Gastroesophageal sphincter (tissue), 4 donors: ENCODE measurements around the gene C5AR2. TPM values are rescaled to one million over a fixed set of nuclear protein-coding genes. Genes with fewer than 3 reads are reported as not detected.

Experiments
- ATAC-seq: fragments of 150-250 bp; one replicate; pipeline ENCODE4 v1.9.1; 2016; ENCODE audit warnings: mild to moderate bottlenecking, moderate library complexity
- H3K27ac ChIP-seq, 4 donors: fragments of 200-600 bp; sonication (generic) in 3 of 4; 1 replicate in 3 of 4; 2 replicates in 1 of 4; pipeline ENCODE4 v1.5.1; 2016 to 2019
- H3K27me3 ChIP-seq: fragments of 200-600 bp; sonication (generic); one replicate; pipeline ENCODE4 v1.5.1; 2019
- H3K36me3 ChIP-seq, 2 donors: fragments of 200-600 bp; sonication (generic); one replicate each; pipeline ENCODE4 v1.5.1; 2019; ENCODE audit warnings: control low read depth in 1 of 2
- H3K4me1 ChIP-seq, 3 donors: fragments of 200-600 bp; sonication (generic); 1 replicate in 2 of 3; 2 replicates in 1 of 3; pipeline ENCODE4 v1.5.1; 2016 to 2019; ENCODE audit warnings: control low read depth in 2 of 3
- H3K4me3 ChIP-seq, 2 donors: fragments of 200-600 bp; sonication (generic); one replicate each; pipeline ENCODE4 v1.5.1; 2019; ENCODE audit warnings: mild to moderate bottlenecking in 1 of 2, moderate library complexity in 1 of 2
- H3K9me3 ChIP-seq, 3 donors: fragments of 200-600 bp; sonication (generic); one replicate each; pipeline ENCODE4 v1.5.1; 2017 to 2019; ENCODE audit warnings: control low read depth in 2 of 3
- EP300 ChIP-seq: sonication (generic); formaldehyde crosslinking; IDR thresholded peaks from one replicate; pipeline ENCODE4 v1.6.1; 2017; ENCODE audit warnings: antibody characterized with exemption, mild to moderate bottlenecking
- POLR2A ChIP-seq, 2 donors: fragments of 450-650 bp; IDR thresholded peaks; one replicate each; pipeline ENCODE4 v1.6.1; 2017; ENCODE audit warnings: antibody characterized with exemption in 2 of 2, mild to moderate bottlenecking in 2 of 2, moderate library complexity in 1 of 2
- POLR2AphosphoS5 ChIP-seq: sonication (generic); formaldehyde crosslinking; IDR thresholded peaks from one replicate; pipeline ENCODE4 v1.6.1; 2017; ENCODE audit warnings: antibody characterized with exemption
- WGBS, 2 donors: methylation state at CpG; one replicate each; pipeline ENCODE4 v1.1.5; 2018; ENCODE audit warnings: low coverage in 1 of 2; 5-methylcytosine and 5-hydroxymethylcytosine counted together
- total RNA-seq, 4 donors: library from RNA; depleted of rRNA; stranded (reverse); fragments of >200 nt; gene quantifications; one replicate each; pipeline ENCODE4 v1.1.0, GENCODE V29; 2016
- TF ChIP-seq, protein P1 (sequence below), 4 experiments: fragments of 200-600 bp in 2 of 4; fragments of 450-650 bp in 2 of 4; sonication (generic) in 1 of 4; IDR thresholded peaks; one replicate each; pipeline ENCODE4 v1.5.1; 2017 to 2019; ENCODE audit warnings: antibody characterized with exemption in 4 of 4, mild to moderate bottlenecking in 2 of 4, moderate library complexity in 2 of 4

Gene C5AR2
- total RNA-seq, 4 donors from 2014 or later, result 0.15 to 2.3 (median 1.2) TPM

- no peaks in the 10 kb centered on the region for H3K9me3 ChIP-seq
- TF ChIP-seq, protein P1, sequence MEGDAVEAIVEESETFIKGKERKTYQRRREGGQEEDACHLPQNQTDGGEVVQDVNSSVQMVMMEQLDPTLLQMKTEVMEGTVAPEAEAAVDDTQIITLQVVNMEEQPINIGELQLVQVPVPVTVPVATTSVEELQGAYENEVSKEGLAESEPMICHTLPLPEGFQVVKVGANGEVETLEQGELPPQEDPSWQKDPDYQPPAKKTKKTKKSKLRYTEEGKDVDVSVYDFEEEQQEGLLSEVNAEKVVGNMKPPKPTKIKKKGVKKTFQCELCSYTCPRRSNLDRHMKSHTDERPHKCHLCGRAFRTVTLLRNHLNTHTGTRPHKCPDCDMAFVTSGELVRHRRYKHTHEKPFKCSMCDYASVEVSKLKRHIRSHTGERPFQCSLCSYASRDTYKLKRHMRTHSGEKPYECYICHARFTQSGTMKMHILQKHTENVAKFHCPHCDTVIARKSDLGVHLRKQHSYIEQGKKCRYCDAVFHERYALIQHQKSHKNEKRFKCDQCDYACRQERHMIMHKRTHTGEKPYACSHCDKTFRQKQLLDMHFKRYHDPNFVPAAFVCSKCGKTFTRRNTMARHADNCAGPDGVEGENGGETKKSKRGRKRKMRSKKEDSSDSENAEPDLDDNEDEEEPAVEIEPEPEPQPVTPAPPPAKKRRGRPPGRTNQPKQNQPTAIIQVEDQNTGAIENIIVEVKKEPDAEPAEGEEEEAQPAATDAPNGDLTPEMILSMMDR (IDR thresholded peaks at IDR 0.05), result no peak
- TF ChIP-seq EP300, result no peak
- no peak for TF ChIP-seq POLR2A (IDR thresholded peaks at IDR 0.05)
- TF ChIP-seq POLR2AphosphoS5, result no peak
- ATAC-seq, result no peak
These were observed 40.6 kb downstream of the C5AR2 start for GRCh38 chr19:47372603-47373002.

DNA sequence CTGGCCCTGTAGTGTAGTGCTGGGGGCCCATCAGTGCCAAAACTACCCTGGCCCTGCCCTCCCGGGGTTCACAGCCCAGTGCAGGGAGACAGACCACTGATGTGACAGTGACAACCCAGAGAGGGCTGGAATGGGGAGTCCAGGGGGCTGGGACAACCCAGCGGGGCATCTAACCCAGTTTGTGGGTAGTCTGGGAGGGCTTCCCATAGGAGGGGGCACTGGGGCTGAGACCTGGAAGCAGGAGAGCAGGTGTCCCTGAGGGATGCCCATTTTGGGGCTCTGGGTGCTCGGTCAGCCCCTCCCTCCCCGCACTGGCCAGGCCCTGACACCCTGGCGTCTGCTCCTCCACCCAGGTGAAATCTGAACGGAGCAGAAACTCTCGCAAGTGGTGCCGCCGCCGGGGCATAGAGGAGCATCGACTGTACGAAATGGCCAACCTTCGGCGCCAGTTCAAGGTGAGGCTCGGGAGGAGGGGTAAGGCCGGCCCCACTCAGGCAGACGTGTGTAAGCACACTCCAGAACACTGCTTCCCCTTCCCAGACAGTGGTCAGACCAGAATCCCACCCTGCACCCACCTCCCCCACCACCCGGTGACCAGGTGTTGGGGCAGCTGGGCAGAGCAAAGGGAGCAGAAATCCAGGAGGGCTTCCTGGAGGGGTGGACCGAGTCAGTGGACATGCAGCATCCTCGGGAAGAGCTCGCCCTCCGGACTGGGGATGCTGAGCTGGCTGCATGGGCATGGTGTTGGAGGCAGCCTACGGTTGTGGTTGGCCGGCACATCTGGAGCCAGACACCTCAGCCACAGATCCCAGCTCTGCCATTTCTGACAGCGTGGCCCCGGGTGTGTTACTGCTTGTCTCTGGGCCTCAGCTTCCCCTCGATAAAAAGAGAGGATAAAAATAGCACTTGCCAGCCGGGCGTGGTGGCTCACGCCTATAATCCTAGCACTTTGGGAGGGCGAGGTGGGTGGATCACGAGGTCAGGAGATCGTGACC, 41.6 kb downstream of the C5AR2 start:
- Histone ChIP-seq H3K27me3 (no peaks in the 10 kb centered on the region), H3K9me3 (no peaks in the 10 kb centered on the region), H3K4me3 (no peak overlapping the region), H3K36me3 (peaks cover 0 to 100% of the 10 kb centered on the region in 2 donors), H3K4me1 (no peaks in the 10 kb centered on the region), H3K27ac (no peak overlapping the region)
- 100% methylated on average over 1 of the region's 33 CpGs; no CpG with 5 or more reads in 1 of the 2 donors for WGBS, 2 donors
- TF ChIP-seq POLR2AphosphoS5, result no peak
- ATAC-seq, result no peak

More at GRCh38 chr19:47372603-47373002, 40.6 kb downstream of the C5AR2 start:
- 80 to 87% methylated on average over 1 to 3 of the region's 22 CpGs for WGBS, 2 donors
- no peak overlapping the region for H3K27ac ChIP-seq
- H3K4me3 ChIP-seq, result no peak overlapping the region
- no peaks in the 10 kb centered on the region for H3K4me1 ChIP-seq
- peaks cover 0 to 98% of the 10 kb centered on the region in 2 donors for H3K36me3 ChIP-seq
- no peaks in the 10 kb centered on the region for H3K27me3 ChIP-seq

- no peak for ATAC-seq
- Histone ChIP-seq H3K9me3 (no peaks in the 10 kb centered on the region), H3K4me1 (no peaks in the 10 kb centered on the region), H3K4me3 (no peak overlapping the region), H3K27me3 (no peaks in the 10 kb centered on the region), H3K36me3 (peaks cover 0 to 100% of the 10 kb centered on the region in 2 donors), H3K27ac (no peak overlapping the region)
- 80% methylated on average over 2 of the region's 30 CpGs; no CpG with 5 or more reads in 1 of the 2 donors for WGBS, 2 donors
- TF ChIP-seq, protein P1 (IDR thresholded peaks at IDR 0.05), result no peak
- TF ChIP-seq POLR2AphosphoS5 (no peak), EP300 (no peak), POLR2A (IDR thresholded peaks at IDR 0.05) (no peak)
These were observed 43.1 kb downstream of the C5AR2 start for GRCh38 chr19:47374876-47375693.

- H3K4me1 ChIP-seq, result no peaks in the 10 kb centered on the region
- H3K9me3 ChIP-seq, result no peaks in the 10 kb centered on the region
- H3K27me3 ChIP-seq, result no peaks in the 10 kb centered on the region
- H3K27ac ChIP-seq, result no peak overlapping the region
- H3K36me3 ChIP-seq, result peaks cover 0 to 100% of the 10 kb centered on the region in 2 donors
- 87% methylated on average over 3 of the region's 30 CpGs; no CpG with 5 or more reads in 1 of the 2 donors for WGBS, 2 donors
- no peak for ATAC-seq
- TF ChIP-seq EP300, result no peak
- TF ChIP-seq POLR2A (IDR thresholded peaks at IDR 0.05), result no peak
- TF ChIP-seq, protein P1 (IDR thresholded peaks at IDR 0.05), result no peak
- no peak for TF ChIP-seq POLR2AphosphoS5
- no peak overlapping the region for H3K4me3 ChIP-seq
These were observed 44.0 kb downstream of the C5AR2 start for GRCh38 chr19:47375694-47376588.
